HG03439 (cell line): ENCODE results near the gene S100A7A.
"Not testable (repeated sequence)": the region's sequence is repeated elsewhere in the genome, so short reads cannot be mapped to it uniquely, and the experiment has no call there.

Experiments used
- ATAC-seq: cut with Tn5 transposase; IDR thresholded peaks from one replicate; pipeline ENCODE4 v1.9.1; 2021; ENCODE audit warnings: mild to moderate bottlenecking, moderate library complexity; ENCODE audit not compliant: unreplicated experiment

S100A7A gene

GRCh38 chr1:153456396-153456795 lies 40.1 kb downstream of the S100A7A start:
- no peak for ATAC-seq

GRCh38 chr1:153459655-153460054 lies 43.3 kb downstream of the S100A7A start:
- no peak for ATAC-seq

- ATAC-seq: no peak
Measured at GRCh38 chr1:153460551-153460950, 44.2 kb downstream of the S100A7A start, which contains the start of gene S100A7. TSS of gene S100A7 (minus strand) at chr1:153460651. CDS start at chr1:153459013, 1,638 bp downstream.

- ATAC-seq: not testable (repeated sequence)
Measured at GRCh38 chr1:153462741-153463140, 46.4 kb downstream of the S100A7A start.

GRCh38 chr1:153465811-153466636 lies 49.7 kb downstream of the S100A7A start:
- no peak for ATAC-seq

- no peak for ATAC-seq
Measured at GRCh38 chr1:153466908-153467307, 50.6 kb downstream of the S100A7A start.

DNA sequence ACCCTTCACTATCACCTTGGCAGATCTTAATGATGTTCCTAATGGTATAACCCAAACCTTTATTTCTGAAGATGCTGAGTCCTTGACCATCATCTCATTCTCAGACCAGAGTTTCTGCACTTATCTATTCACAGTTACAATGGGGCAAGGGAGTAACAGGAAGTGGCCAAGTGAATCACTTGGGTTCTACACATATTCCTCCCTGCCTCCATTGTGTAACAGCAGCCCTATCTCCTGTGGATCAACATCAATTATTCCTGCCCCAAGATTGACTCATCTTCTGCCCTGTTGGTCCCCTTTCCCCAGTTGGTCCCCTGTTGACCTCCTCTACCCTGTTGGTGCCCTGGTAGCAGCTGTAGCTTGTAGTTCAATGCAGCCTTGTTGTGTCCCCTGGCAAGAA lies 54.4 kb downstream of the S100A7A start:
- ATAC-seq: no peak
